VCaP (cell line): Measurements from ENCODE around the gene PAX6.

ENCODE experiments used
- H3K27ac ChIP-seq: fragments of 450-650 bp; 2 replicates; pipeline ENCODE4 v1.5.1; 2017
- TF ChIP-seq, protein P1 (sequence below): fragments of 450-650 bp; conservative IDR thresholded peaks from 2 replicates; pipeline ENCODE4 v1.5.1; 2017; ENCODE audit warnings: mild to moderate bottlenecking, moderate library complexity

Gene PAX6

DNA sequence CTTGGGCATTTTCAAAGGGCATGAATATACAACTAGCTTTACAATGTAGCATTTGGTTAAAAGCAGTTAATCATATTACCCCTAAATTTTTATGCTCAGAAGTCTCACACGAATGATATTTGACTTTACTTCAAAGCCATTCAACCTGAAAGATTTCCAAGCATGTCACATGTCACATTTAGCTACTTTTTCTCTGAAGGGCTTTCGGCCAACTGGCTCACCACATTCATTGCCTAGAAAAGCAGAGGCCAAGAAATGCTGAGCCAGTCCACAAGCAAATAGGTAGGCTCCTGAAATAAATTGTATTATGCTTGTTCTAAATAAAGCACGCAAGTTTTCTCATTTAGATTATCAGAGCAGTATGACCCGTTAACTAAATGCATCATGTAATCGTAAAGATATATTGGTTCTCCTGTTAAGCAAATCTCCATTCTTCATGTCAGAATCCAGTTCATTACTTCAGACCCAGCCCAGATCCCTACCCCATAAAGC lies 30.6 kb downstream of the PAX6 start:
- TF ChIP-seq, protein P1, sequence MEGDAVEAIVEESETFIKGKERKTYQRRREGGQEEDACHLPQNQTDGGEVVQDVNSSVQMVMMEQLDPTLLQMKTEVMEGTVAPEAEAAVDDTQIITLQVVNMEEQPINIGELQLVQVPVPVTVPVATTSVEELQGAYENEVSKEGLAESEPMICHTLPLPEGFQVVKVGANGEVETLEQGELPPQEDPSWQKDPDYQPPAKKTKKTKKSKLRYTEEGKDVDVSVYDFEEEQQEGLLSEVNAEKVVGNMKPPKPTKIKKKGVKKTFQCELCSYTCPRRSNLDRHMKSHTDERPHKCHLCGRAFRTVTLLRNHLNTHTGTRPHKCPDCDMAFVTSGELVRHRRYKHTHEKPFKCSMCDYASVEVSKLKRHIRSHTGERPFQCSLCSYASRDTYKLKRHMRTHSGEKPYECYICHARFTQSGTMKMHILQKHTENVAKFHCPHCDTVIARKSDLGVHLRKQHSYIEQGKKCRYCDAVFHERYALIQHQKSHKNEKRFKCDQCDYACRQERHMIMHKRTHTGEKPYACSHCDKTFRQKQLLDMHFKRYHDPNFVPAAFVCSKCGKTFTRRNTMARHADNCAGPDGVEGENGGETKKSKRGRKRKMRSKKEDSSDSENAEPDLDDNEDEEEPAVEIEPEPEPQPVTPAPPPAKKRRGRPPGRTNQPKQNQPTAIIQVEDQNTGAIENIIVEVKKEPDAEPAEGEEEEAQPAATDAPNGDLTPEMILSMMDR, result no peak

DNA sequence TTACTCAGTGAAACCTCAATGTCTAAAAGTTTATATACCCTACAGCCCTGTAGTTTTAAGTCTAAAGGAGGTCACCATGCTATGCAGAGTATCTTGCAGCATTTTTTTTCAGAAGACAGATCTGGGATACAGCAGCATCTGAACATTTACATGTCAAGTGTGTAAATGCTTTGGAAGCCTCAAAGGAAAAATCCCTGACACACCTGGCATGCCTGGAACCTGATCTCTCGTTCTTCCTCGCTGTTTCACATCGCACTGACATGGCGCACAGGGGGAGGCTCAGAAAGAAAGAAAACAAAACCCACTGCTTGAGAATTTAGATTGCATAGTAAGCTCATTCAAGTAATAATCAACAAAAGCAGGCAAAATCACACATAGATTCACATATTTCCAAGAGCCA lies 31.0 kb downstream of the PAX6 start:
- H3K27ac ChIP-seq, result no peak overlapping the region
- TF ChIP-seq, protein P1, result no peak

More for the DNA sequence above, 30.6 kb downstream of the PAX6 start:
- H3K27ac ChIP-seq, result no peak overlapping the region

DNA sequence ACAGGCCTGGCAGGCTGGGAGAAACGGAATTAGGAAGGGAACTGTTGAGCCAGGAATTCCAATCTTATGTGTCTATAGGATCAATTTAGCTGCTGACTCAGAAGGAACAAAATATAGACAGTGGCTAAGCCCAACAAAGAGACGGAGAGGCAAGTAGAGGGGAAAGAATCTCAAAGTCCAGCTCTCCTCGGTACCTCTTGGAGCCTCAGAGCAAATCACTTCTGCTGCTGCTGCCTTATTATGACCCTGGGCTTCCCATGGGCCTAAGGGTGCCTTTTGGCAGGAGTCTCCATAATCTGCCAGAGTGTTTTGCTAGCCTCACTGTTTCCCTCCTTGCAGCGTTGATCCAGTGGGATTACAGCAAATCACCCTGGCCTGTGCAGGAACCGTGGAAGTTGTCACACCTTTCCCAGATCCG lies 31.7 kb downstream of the PAX6 start:
- TF ChIP-seq, protein P1, result no peak
- H3K27ac ChIP-seq, result no peak overlapping the region

GRCh38 chr11:31772412-31772811 lies 38.7 kb downstream of the PAX6 start:
- TF ChIP-seq, protein P1, result no peak
- no peak overlapping the region for H3K27ac ChIP-seq

- H3K27ac ChIP-seq, result no peak overlapping the region
- TF ChIP-seq, protein P1, result no peak
Observed at GRCh38 chr11:31770011-31770700, 41.0 kb downstream of the PAX6 start.

DNA sequence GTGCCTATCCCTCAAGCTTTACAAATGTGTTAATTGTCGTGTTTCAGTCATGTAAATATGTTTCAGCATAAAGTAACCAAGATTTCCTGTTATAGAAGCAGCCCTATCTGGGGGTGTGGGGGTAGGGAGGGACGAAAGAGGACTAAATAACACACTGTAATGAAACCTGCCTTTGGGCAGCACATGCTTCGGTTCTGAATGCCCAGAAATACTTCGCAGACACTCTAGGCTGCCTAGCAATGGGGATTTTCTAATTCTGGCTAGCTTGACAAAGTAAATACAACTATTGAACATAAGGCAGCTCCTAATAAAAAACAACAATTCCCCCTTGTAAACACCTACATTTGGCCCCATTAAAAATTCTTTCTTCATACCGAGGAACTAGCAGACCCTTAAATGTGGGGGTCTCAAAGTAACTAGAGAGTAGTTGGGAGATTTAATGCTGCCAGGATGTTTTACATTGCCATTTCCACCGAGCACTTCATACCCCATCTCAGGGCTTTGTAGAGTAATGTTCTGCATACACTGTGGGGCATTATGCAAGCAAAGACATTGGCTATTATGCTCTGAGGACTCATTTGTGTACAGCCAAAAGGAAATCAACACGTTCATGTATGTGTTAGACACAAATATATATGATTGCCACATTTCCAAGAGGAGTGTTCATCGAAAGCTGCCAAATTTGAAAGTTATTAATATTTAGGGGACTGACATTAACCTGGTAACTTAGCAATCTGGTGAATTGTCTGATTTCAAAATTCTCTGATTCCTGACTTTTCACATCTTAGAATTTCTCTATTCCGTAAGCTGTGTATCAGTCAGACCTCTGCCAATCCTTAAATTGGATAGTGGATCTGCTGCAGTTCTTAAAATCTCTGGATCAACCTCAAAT lies 42.1 kb downstream of the PAX6 start:
- TF ChIP-seq, protein P1, result no peak

DNA sequence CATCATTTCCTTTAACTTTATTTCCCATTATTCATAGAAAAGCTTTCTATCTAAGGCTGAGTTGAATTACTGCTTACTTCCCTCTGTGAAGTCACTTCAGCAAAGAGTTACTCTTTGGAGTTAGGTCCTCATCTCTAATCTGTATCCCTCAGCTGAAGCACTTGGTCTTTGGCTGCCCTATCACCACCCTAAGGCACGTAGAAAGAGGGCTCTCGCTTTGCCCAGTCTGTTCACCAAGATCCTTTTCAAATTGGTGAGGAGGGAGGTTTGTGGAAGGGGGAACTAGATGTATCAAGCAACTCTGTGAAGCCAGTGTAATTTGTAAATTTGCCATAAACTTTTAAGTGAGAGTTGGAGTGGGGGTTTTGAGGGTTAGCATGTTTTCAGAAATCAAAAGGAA lies 43.4 kb downstream of the PAX6 start:
- TF ChIP-seq, protein P1, result no peak
- no peak overlapping the region for H3K27ac ChIP-seq

More for the DNA sequence above, 42.1 kb downstream of the PAX6 start:
- no peak overlapping the region for H3K27ac ChIP-seq
